NCI-H82 treated with DMSO at 0.1 percent for 48 hours (cell line): Measurements from ENCODE around the gene IDS.

ENCODE experiments used
- DNase-seq: peaks from one replicate; lab custom pipeline; 2025; ENCODE audit not compliant: unreplicated experiment; lab: John Stamatoyannopoulos, UW

Gene IDS

GRCh38 chrX:149467461-149467860, 37.6 kb downstream of the IDS start:
- no peak for DNase-seq

- no peak for DNase-seq
These were observed 42.3 kb downstream of the IDS start for GRCh38 chrX:149462849-149463248.

DNA sequence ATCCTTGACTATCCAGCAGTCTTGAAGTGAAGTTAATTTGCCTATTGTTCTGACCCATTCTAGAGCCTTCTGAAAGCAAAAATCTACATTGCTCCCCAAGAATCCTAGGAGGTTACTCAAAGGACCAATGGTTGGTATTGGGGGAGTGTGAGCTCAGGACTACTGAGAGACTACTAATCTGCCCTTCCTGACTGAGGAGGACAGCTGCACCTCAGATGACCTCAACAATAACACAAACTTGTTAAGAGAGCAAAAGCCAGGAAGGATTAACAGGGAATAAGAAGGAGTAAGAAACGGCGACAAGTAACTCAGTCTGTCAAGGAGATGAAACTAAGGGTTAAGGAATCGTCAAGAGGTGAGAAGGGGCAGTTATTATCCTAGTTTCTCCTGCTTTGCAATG, 43.4 kb downstream of the IDS start:
- peak; percentile 62 for DNase-seq

DNA sequence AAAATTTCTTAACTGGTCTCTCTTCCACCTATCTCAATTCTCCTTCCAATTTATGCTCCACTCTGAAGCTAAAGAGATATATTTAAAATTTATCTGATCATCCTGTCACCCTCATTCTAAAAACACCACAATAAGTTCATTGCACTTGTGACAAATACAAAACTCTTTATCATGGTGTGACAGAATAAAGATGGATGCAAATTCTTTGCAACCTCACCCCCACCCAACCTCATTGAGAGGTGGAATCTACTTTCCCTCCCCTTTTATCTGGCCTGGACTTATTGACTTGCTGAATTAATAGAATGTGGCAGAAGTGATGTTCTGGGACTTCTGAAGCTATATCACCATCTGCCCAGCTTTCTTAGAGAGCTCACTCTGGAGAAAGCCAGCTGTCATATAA, 46.5 kb downstream of the IDS start:
- no peak for DNase-seq

GRCh38 chrX:149456476-149457245, 48.4 kb downstream of the IDS start:
- DNase-seq, result no peak

DNA sequence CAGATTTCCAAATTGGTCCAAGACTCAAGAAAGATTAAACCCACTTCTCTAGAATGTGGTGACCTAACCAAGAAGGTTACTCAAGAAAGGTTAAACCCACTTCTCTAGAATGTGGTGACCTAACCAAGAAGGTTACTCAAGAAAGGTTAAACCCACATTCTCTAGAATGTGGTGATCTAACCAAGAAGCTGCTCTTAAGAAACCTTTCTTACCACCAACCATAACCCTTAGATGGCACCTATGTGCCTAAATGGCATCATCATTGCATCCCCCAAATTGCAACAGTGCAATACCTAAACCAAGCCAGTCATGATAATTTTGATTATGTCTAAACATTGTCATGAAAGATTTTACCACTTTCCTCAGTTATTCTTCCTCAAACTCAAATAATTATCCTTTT, 49.2 kb downstream of the IDS start:
- DNase-seq, result no peak

GRCh38 chrX:149453906-149454822, 50.9 kb downstream of the IDS start:
- DNase-seq, result peak; percentile 37

DNA sequence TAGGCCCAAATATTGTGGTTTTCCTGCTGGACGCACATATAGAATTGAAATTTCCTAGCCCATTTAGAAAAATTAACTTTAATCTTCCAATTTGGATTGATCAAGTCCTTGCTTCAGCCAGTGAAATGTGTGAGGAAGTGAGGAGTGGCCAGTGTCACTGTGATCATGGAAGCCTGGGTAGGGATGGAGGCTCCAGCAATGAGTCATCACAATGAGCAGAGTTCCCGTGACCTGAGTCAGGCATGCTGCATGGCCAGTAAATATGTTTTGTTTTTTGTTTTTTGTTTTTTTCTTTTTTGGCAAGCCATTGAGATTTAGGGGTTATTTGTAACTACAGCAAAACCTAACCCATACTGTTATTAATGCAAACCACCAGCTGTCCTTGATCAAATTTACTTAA, 52.1 kb downstream of the IDS start:
- no peak for DNase-seq

DNA sequence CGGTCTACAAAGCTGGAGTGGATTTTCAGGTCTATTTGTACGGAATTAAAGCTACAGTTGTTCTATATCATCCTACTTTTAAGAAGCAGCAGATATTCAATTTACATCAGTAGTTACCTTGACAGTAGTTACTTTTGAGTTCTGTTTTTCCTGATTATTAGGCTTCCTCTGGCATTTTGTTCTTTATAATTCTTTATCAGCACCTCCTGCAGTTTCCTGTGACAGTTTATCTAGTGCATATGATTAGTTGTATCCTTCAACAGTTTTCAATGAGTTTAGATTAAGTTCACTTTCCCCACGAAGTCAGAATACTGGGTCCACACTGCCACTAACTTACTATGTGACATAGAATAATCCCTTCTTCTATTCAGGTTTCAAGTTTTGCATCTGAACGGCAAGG, 71.7 kb downstream of the IDS start:
- DNase-seq, result no peak

DNA sequence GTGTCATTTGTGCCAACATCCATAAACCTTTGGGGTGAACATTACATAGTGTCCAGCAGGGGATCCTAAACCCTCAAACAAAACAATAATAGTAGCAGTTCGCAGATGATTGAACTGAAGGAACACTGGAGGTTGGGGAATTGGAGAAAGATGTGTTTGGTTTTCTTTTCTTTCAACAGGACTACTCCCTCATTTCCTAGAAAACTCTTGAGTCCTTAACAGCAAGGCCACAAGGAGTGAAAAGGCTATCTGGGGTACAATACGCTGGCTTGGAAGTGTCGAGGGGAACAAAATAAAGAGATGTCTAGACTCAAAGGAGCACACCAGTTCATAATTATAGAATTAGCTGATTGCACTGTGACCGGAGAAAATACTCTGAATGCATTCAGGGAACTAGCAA, 72.1 kb downstream of the IDS start:
- no peak for DNase-seq
